GM12873 (cell line): ENCODE data around the gene DNLZ.

ENCODE experiments used
- CTCF ChIP-seq: IDR thresholded peaks from 2 replicates; pipeline ENCODE4 v1.5.1; 2012; ENCODE audit warnings: low read depth, mild to moderate bottlenecking, moderate library complexity, low read length, control low read depth; ENCODE audit not compliant: insufficient read depth; ENCODE audit errors: missing control alignments

The DNLZ gene

DNA sequence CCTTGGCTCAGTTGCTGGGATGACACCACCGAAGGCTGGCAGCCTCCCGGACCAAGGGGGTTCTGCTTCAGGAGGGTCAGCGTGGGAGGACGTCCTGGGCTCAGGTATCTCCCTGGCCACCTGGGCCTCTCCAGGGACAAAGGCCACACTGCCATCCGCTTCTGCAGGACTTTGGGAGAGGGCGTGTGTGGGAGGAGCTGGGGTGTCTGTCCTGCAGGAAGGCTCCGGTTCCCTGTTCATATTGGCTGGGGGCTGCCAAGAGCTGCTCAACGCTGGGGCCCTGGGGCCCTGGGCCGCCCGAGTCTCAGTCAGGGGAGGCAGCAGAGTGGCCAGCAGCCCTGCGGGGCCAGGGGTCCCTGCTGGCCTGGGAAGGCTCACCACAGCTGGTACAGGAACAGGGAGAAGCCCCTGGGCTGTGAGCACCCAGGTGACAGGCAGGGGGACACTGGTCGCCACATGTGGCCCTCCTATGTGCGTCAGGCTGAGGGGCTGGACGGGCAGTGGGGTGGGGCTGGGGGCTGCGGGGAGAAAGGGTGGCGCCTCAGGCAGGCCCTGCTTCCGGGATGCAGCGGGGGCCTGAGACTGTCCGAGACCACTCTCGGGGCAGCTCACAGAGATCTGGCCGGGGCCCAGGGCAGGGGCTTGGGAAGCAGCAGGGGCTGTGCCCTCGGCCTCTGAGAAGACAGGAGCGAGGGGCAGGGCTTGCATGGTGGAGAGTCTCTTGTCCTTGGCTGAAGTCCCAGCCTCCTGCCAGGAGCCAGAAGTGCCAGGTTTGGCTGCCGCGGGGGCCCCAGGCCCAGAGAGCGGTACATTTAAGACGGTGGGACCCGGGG is 14.8 kb upstream of the DNLZ start:
- no peak for TF ChIP-seq CTCF

DNA sequence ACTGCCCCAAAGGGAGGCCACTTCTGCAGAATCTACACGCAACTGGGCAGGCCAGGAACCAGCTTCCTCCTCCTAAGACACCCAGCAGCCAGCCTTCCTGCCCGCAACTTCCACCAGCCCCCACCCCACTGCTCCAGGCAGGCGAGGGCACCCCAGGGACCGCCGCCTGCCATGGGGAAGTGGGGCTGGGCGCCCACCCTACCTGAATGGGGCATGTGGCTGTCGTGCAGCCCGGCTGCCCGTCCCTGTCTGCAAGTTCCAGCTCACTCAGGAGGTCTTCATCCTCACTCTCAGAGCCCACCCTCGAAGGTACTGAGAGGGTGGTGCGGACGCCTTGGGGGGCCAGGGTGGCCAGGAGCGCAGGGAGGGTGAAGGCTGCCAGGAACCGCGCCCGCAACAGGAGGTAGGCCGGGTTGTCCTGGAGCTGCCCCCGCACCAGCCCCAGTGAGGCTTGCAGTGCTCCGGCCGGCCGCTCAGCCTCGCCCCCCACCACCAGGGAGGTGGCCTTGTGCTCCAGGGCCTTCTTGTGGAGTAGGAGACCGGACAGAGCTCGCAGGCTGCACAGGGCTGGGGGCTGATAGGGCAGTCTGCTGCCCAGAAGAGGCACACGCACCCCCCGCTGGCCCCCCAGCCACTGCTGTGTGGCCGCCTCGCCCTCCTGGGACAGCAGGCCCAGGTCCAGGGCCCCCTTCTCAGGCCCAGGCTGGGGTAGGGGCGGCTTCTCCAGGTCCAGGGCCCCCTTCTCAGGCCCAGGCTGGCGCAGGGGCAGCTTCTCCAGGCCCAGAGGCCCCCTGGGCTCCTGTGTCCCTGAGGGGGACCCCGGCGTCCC is 14.0 kb upstream of the DNLZ start:
- no peak for TF ChIP-seq CTCF

DNA sequence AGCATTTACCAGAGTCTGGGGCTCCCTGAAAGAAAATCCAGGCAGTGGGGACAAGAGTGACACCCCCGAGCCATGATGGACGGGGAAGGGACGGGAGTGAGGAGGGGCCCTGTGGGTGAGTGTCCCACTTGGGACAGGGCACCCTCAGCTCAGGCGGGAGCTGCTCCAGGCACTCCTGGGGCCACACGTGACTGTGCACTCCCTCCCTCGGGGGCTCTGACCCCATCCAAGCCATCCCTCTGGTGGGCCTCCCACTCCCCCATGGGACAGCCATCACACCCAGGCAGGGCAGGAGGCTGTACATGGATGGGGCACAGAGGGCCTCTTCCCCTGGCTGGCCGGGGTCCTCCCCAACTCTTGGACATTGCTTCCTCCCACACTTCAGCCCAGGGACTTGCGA is 12.9 kb upstream of the DNLZ start:
- no peak for TF ChIP-seq CTCF

- no peak for TF ChIP-seq CTCF
Observed at GRCh38 chr9:136375096-136375495, 11.6 kb upstream of the DNLZ start.

DNA sequence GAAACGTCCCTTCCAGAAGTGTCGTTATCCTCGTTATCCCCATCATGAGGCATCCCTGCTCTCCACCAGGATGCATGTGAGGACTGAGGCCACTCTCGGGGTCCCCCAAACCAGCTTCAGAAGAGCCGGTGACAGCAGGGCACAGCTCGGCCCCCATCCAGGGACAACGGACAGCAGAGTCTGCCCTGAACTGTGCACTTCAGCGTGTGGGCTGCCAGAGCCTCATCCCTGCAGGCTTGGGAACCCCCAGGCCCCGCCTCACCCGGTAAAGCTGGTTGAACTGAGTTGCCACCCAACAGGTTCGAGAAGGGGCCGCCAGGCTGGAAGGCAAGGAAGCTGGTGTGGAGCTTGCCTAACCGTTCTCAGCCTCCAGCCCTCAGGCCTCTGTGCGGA is 10.6 kb upstream of the DNLZ start:
- TF ChIP-seq CTCF: no peak

- TF ChIP-seq CTCF: no peak
Observed at GRCh38 chr9:136373300-136374182, 10.0 kb upstream of the DNLZ start, which contains the start of gene CARD9. Gene CARD9, minus strand, starts transcription at chr9:136373669. Its CDS starts 1,591 bp downstream, at chr9:136372078.
